Mesenchymal stem cell (in vitro differentiated cells and primary cell): ENCODE results near the gene FNDC4.

Source experiments
- DNase-seq: peaks from one replicate; pipeline ENCODE4 v3.0.0-alpha.2; 2013
- H2AFZ ChIP-seq: one replicate; pipeline ENCODE4 v1.6.1; 2013; ENCODE audit warnings: low read depth, mild to moderate bottlenecking, control low read depth, inconsistent platforms, low read length, moderate library complexity
- H2AK5ac ChIP-seq: 2 replicates; pipeline ENCODE4 v1.6.1; 2013; ENCODE audit warnings: low read length, moderate library complexity, mild to moderate bottlenecking, inconsistent platforms; ENCODE audit not compliant: severe bottlenecking
- H2BK120ac ChIP-seq: one replicate; pipeline ENCODE4 v1.6.1; 2013; ENCODE audit warnings: low read depth, mild to moderate bottlenecking, inconsistent platforms, low read length, moderate library complexity
- H2BK12ac ChIP-seq, 2 experiments: one replicate each; pipeline ENCODE4 v1.6.1; 2013; ENCODE audit warnings: inconsistent platforms in 2 of 2, low read length in 2 of 2, mild to moderate bottlenecking in 2 of 2, moderate library complexity in 2 of 2, control low read depth in 1 of 2
- H2BK15ac ChIP-seq: one replicate; pipeline ENCODE4 v1.6.1; 2013; ENCODE audit warnings: mild to moderate bottlenecking, low read depth, inconsistent platforms; ENCODE audit not compliant: poor library complexity, severe bottlenecking
- H2BK5ac ChIP-seq: 2 replicates; pipeline ENCODE4 v1.6.1; 2013; ENCODE audit warnings: low read depth, mild to moderate bottlenecking, low read length, control low read depth, inconsistent platforms; ENCODE audit not compliant: poor library complexity, severe bottlenecking
- H3K14ac ChIP-seq, 2 experiments: one replicate each; pipeline ENCODE4 v1.6.1; 2013; ENCODE audit warnings: inconsistent platforms in 2 of 2, low read length in 2 of 2, control low read depth in 1 of 2, mild to moderate bottlenecking in 1 of 2, moderate library complexity in 1 of 2
- H3K18ac ChIP-seq, 2 experiments: one replicate each; pipeline ENCODE4 v1.6.1; 2013; ENCODE audit warnings: inconsistent platforms in 2 of 2, low read length in 2 of 2, control low read depth in 1 of 2, low read depth in 1 of 2, mild to moderate bottlenecking in 1 of 2
- H3K23ac ChIP-seq, 2 experiments: one replicate each; pipeline ENCODE4 v1.6.1; 2013; ENCODE audit warnings: inconsistent platforms in 2 of 2, low read length in 2 of 2, mild to moderate bottlenecking in 2 of 2, moderate library complexity in 2 of 2, control low read depth in 1 of 2
- H3K27ac ChIP-seq: 2 replicates; pipeline ENCODE4 v1.5.1; 2013; ENCODE audit warnings: mild to moderate bottlenecking, moderate library complexity, low read length, control low read depth, inconsistent platforms; ENCODE audit not compliant: poor library complexity, severe bottlenecking
- H3K27me3 ChIP-seq, 2 experiments: 2 replicates each; pipeline versions ENCODE4 v1.6.1 to v1.7.0; 2013; ENCODE audit warnings: low read length in 2 of 2, mild to moderate bottlenecking in 2 of 2, moderate library complexity in 2 of 2, control low read depth in 1 of 2, inconsistent platforms in 1 of 2; ENCODE audit not compliant: control insufficient read depth in 1 of 2, insufficient read depth in 1 of 2
- H3K36me3 ChIP-seq, 2 experiments: 2 replicates each; pipeline versions ENCODE4 v1.6.1 to v1.7.0; 2013; ENCODE audit warnings: low read length in 2 of 2, control low read depth in 1 of 2, inconsistent platforms in 1 of 2, low read depth in 1 of 2, mild to moderate bottlenecking in 1 of 2; ENCODE audit not compliant: insufficient read depth in 2 of 2, control insufficient read depth in 1 of 2
- H3K4ac ChIP-seq, 2 experiments: one replicate each; pipeline ENCODE4 v1.6.1; 2013; ENCODE audit warnings: inconsistent platforms in 2 of 2, low read length in 2 of 2, mild to moderate bottlenecking in 2 of 2, moderate library complexity in 2 of 2, control low read depth in 1 of 2, low read depth in 1 of 2
- H3K4me1 ChIP-seq: 2 replicates; pipeline ENCODE4 v1.6.1; 2013; ENCODE audit warnings: low read depth, low read length, control low read depth; ENCODE audit not compliant: control insufficient read depth, insufficient read depth
- H3K4me2 ChIP-seq: 2 replicates; pipeline ENCODE4 v1.6.1; 2013; ENCODE audit warnings: low read length, mild to moderate bottlenecking, inconsistent platforms; ENCODE audit not compliant: poor library complexity, severe bottlenecking
- H3K4me3 ChIP-seq, 2 experiments: 2 replicates each; pipeline versions ENCODE4 v1.5.1 to v1.7.0; 2013; ENCODE audit warnings: low read length in 2 of 2, mild to moderate bottlenecking in 2 of 2, control low read depth in 1 of 2, low read depth in 1 of 2; ENCODE audit not compliant: insufficient read depth in 1 of 2
- H3K79me1 ChIP-seq: replicated peaks from 2 replicates; pipeline ENCODE4 v1.6.1; 2013; ENCODE audit warnings: mild to moderate bottlenecking, control low read depth, low read length, inconsistent platforms; ENCODE audit not compliant: poor library complexity, severe bottlenecking
- H3K9ac ChIP-seq: 2 replicates; pipeline ENCODE4 v1.7.0; 2013; ENCODE audit warnings: mild to moderate bottlenecking, low read length, moderate library complexity
- H3K9me3 ChIP-seq: 2 replicates; pipeline ENCODE4 v1.7.0; 2013; ENCODE audit warnings: mild to moderate bottlenecking, low read length; ENCODE audit not compliant: control insufficient read depth
- H4K8ac ChIP-seq: one replicate; pipeline ENCODE4 v1.6.1; 2013; ENCODE audit warnings: inconsistent platforms, mild to moderate bottlenecking, low read length, moderate library complexity
- H4K91ac ChIP-seq: one replicate; pipeline ENCODE4 v1.6.1; 2013; ENCODE audit warnings: mild to moderate bottlenecking, low read length, inconsistent platforms
- WGBS: methylation state at CpG from one replicate; pipeline ENCODE4 v1.1.7; 2013; ENCODE audit warnings: mixed read lengths; 5-methylcytosine and 5-hydroxymethylcytosine counted together

The FNDC4 gene

GRCh38 chr2:27520316-27520715 is 25.3 kb upstream of the FNDC4 start:
- Histone ChIP-seq H2BK15ac (no peak overlapping the region), H3K4ac (no peak overlapping the region), H2AFZ (no peak overlapping the region), H3K23ac (no peak overlapping the region), H4K91ac (no peak overlapping the region), H3K9me3 (no peaks in the 10 kb centered on the region), H3K18ac (peak overlapping the region in 1 of 2 experiments; percentile 16), H2BK12ac (no peak overlapping the region), H3K9ac (no peak overlapping the region), H3K79me1 (no peaks in the 10 kb centered on the region), H3K14ac (no peak overlapping the region), H3K36me3 (no peaks in the 10 kb centered on the region), H3K4me3 (no peak overlapping the region), H3K4me1 (peaks cover 1% of the 10 kb centered on the region), H2AK5ac (no peak overlapping the region), H3K27me3 (peaks cover 3 to 7% of the 10 kb centered on the region in 2 experiments), H4K8ac (no peak overlapping the region), H3K4me2 (no peak overlapping the region), H2BK5ac (no peak overlapping the region), H3K27ac (no peak overlapping the region), H2BK120ac (no peak overlapping the region)
- WGBS, result 96% methylated on average over 1 of the region's 2 CpGs
- no peak for DNase-seq

DNA sequence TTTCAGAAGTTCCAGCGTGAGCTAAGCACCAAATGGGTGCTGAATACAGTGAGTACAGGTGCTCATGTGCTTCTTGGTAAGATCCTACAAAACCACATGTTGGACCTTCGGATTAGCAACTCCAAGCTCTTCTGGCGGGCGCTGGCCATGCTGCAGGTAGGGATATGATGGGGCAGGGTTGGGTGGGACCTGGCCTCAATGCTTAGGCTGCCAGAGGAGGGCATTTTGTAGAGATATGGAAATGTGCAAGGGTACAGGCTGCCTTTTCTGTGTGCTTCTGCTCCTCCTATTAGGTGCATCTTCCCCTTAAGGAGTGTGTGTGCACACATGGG is 23.7 kb upstream of the FNDC4 start:
- WGBS, result 91% methylated on average over 4 of the region's 4 CpGs
- H3K4me2 ChIP-seq, result no peak overlapping the region
- no peak overlapping the region for H2BK15ac ChIP-seq

DNA sequence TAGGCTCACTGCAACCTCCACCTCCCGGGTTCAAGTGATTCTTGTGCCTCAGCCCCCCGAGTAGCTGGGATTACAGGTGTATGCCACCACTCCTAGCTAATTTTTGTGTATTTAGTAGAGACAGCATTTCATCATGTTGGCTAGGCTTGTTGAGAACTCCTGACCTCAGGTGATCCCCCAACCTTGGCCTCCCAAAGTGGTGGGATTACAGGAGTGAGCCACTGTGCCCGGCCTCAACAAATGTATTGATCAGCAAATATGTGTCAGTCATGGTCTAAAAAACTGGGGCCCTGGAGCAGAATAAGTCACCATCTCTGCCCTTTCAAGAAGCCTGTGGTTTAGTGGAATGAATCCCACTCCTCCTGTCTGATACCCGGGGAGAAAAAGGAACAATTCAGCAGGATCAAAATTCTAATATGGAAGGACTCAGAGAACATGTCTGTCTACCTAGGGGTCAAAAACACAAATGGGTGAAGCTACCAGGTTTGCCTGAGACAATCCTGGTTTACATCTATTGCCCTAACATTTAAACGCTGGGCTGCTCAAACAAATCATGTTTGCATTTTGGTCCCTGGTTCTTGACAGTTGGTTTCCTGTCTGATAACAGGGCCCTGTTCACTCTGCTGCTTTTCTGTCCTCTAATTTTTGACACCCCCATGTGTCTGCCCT is 23.2 kb upstream of the FNDC4 start:
- Histone ChIP-seq H2BK5ac (no peak overlapping the region), H3K18ac (no peak overlapping the region), H2BK120ac (no peak overlapping the region), H3K4me3 (no peak overlapping the region), H3K27me3 (peaks cover 2 to 7% of the 10 kb centered on the region in 2 experiments), H3K27ac (no peak overlapping the region), H3K4ac (no peak overlapping the region), H3K23ac (no peak overlapping the region), H3K4me1 (peaks cover 1% of the 10 kb centered on the region), H2BK15ac (no peak overlapping the region), H3K79me1 (no peaks in the 10 kb centered on the region), H2BK12ac (no peak overlapping the region), H3K14ac (no peak overlapping the region), H2AK5ac (no peak overlapping the region), H3K9ac (no peak overlapping the region), H3K9me3 (no peaks in the 10 kb centered on the region), H4K91ac (no peak overlapping the region), H4K8ac (no peak overlapping the region), H3K36me3 (no peaks in the 10 kb centered on the region), H2AFZ (no peak overlapping the region), H3K4me2 (no peak overlapping the region)
- WGBS, result 82% methylated on average over 5 of the region's 5 CpGs
- DNase-seq, result no peak

More for the DNA sequence above, 23.7 kb upstream of the FNDC4 start:
- no peak for DNase-seq
- H3K9me3 ChIP-seq, result no peaks in the 10 kb centered on the region
- no peak overlapping the region for H3K4ac ChIP-seq
- no peak overlapping the region for H4K8ac ChIP-seq
- H2BK12ac ChIP-seq, result no peak overlapping the region
- H2AK5ac ChIP-seq, result no peak overlapping the region
- H3K14ac ChIP-seq, result no peak overlapping the region
- H3K27me3 ChIP-seq, result peaks cover 3 to 7% of the 10 kb centered on the region in 2 experiments
- H3K4me3 ChIP-seq, result no peak overlapping the region
- no peak overlapping the region for H2AFZ ChIP-seq
- no peak overlapping the region for H2BK5ac ChIP-seq
- peaks cover 1% of the 10 kb centered on the region for H3K4me1 ChIP-seq
- H3K27ac ChIP-seq, result no peak overlapping the region
- H4K91ac ChIP-seq, result no peak overlapping the region
- no peak overlapping the region for H3K23ac ChIP-seq
- no peak overlapping the region for H3K9ac ChIP-seq
- H3K36me3 ChIP-seq, result no peaks in the 10 kb centered on the region
- no peaks in the 10 kb centered on the region for H3K79me1 ChIP-seq
- H3K18ac ChIP-seq, result no peak overlapping the region
- no peak overlapping the region for H2BK120ac ChIP-seq

- Histone ChIP-seq H3K79me1 (no peaks in the 10 kb centered on the region), H2AFZ (no peak overlapping the region), H2AK5ac (no peak overlapping the region), H3K36me3 (no peaks in the 10 kb centered on the region), H4K8ac (no peak overlapping the region), H4K91ac (no peak overlapping the region), H3K4me1 (no peaks in the 10 kb centered on the region), H3K27me3 (peaks cover 3 to 12% of the 10 kb centered on the region in 2 experiments), H3K9ac (no peak overlapping the region), H2BK15ac (no peak overlapping the region), H3K9me3 (no peaks in the 10 kb centered on the region), H3K27ac (no peak overlapping the region), H3K4me3 (no peak overlapping the region), H2BK120ac (no peak overlapping the region), H3K4me2 (no peak overlapping the region), H2BK12ac (no peak overlapping the region), H3K23ac (no peak overlapping the region), H3K18ac (no peak overlapping the region), H3K4ac (no peak overlapping the region), H3K14ac (no peak overlapping the region), H2BK5ac (no peak overlapping the region)
- no peak for DNase-seq
- WGBS, result 89% methylated on average over 2 of the region's 6 CpGs
Observed at GRCh38 chr2:27509326-27509725, 14.3 kb upstream of the FNDC4 start.
